Activated T-helper 1 cell treated with anti-CD3 and anti-CD28 coated beads, Interleukin-12 subunit alpha, Interleukin-12 subunit beta, Interleukin-2, Interleukin-4 antibody, amounts not matched to agents 30 ng/mL and 10 ng/mL and 1 ng/mL, durations not matched to agents 14 hours and 24 hours and 36 hours (primary cell): ENCODE measurements around the gene STX1A. TPM values are rescaled to one million over a fixed set of nuclear protein-coding genes. Genes with fewer than 3 reads are reported as not detected.
"Not testable (repeated sequence)": the region's sequence is repeated elsewhere in the genome, so short reads cannot be mapped to it uniquely, and the experiment has no call there.

ENCODE experiments used
- DNase-seq: peaks from one replicate; pipeline ENCODE4 v3.0.0; 2021; ENCODE audit warnings: low spot score
- H3K27ac Mint-ChIP-seq: one replicate; pipeline ENCODE4 v1.8.0; 2021; ENCODE audit warnings: mild to moderate bottlenecking, mixed read lengths
- H3K27me3 Mint-ChIP-seq: one replicate; pipeline ENCODE4 v1.8.0; 2022; ENCODE audit warnings: mild to moderate bottlenecking, moderate library complexity, mixed read lengths; ENCODE audit not compliant: insufficient read depth
- H3K36me3 Mint-ChIP-seq: one replicate; pipeline ENCODE4 v1.8.0; 2021; ENCODE audit warnings: low read depth, mixed read lengths
- H3K4me1 Mint-ChIP-seq: one replicate; pipeline ENCODE4 v1.8.0; 2021; ENCODE audit warnings: low read depth, mixed read lengths
- H3K4me3 Mint-ChIP-seq: one replicate; pipeline ENCODE4 v1.8.0; 2021; ENCODE audit warnings: mild to moderate bottlenecking, moderate library complexity, mixed read lengths
- H3K9me3 Mint-ChIP-seq: one replicate; pipeline ENCODE4 v1.8.0; 2021; ENCODE audit warnings: mixed read lengths
- intact Hi-C: fragments of 100-400 bp; cut with micrococcal nuclease; formaldehyde crosslinking; loops from one replicate; pipeline ENCODE4 v1.15.1; 2024
- total RNA-seq: library from RNA; stranded (reverse); gene quantifications from 2 replicates; pipeline ENCODE4 v1.2.3, GENCODE V29; 2022

The STX1A gene
- total RNA-seq, 1 donor from 2014 or later: 26.7 TPM

DNA sequence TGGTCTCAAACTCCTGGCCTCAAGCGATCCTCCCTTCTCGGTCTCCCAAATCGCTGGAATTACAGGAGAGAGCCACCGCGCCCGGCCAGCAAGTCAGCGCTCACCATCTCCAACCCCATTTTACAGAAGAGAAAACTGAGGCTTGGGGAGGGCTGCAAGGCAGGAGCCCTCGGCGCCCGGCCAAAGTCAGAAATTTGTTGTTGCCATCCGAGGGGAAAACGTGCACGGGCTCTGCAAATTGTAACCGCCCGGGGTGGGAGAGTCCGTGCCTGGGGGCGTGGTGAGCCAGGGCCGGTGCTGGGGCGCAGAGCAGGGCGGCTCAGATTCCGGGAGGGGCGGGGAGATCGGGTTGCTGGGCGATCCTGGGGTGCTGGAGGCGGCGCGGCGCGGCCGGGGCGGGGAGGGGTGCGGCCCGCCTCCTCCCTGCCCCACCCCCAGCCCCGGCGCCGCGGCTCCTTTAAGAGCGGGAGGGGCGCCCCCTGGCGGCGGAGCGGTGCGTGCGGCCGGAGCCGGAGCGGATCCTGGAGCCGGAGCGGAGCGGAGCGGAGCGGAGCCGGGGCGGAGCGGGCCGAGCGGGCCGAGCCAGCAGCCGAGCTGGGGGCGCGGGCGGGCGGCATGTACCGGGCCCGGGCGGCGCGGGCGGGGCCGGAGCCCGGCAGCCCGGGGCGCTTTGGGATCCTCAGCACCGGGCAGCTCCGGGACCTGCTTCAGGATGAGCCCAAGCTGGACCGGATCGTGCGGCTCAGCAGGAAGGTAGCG lies 51.9 kb downstream of the STX1A start, which contains the start of gene VPS37D:
Gene VPS37D (plus strand): TSS at position 488 of the 759 bp plus-strand sequence. CDS start 128 bp downstream, at position 616.
- intact Hi-C loops: loop anchor here (1.0 kb wide), 8 partner anchors 16 to 145 kb away; partner anchors contain the start of genes ABHD11, BAZ1B, BCL7B and BUD23
- H3K27me3 Mint-ChIP-seq: peaks cover 36% of the 10 kb centered on the region
- H3K4me3 Mint-ChIP-seq: peak within 1 kb of the TSS; percentile 78
- DNase-seq: peak; percentile 91
- peaks cover 5% of the 10 kb centered on the region for H3K9me3 Mint-ChIP-seq
- H3K36me3 Mint-ChIP-seq: no peaks in the 10 kb centered on the region
- peaks cover 7% of the 10 kb centered on the region for H3K4me1 Mint-ChIP-seq
- H3K27ac Mint-ChIP-seq: no peak within 1 kb of the TSS

DNA sequence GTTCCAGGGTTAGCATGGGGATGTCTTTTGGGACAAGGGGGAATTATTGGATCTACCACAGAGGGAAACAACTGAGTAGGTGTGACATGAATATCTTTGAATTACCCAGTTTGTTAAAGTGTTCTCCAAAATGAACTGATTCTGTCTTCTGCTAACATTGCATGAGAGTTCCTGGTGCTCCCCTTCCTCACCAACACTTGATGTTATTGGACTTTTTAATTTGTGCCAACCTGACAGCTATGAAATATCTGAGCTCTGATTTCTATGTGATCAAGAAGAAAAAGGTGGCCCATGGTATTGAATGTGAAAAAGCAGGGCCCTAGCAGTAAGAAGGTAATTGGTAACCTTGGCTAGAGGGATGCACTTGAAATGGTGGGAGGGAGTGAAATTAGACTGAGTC lies 56.4 kb downstream of the STX1A start:
- Mint-ChIP-seq H3K27ac (no peak overlapping the region), H3K4me1 (no peaks in the 10 kb centered on the region), H3K4me3 (no peak overlapping the region), H3K36me3 (no peaks in the 10 kb centered on the region), H3K27me3 (peaks cover 24% of the 10 kb centered on the region), H3K9me3 (peaks cover 5% of the 10 kb centered on the region)
- no peak for DNase-seq
- intact Hi-C loops: no loop called here

DNA sequence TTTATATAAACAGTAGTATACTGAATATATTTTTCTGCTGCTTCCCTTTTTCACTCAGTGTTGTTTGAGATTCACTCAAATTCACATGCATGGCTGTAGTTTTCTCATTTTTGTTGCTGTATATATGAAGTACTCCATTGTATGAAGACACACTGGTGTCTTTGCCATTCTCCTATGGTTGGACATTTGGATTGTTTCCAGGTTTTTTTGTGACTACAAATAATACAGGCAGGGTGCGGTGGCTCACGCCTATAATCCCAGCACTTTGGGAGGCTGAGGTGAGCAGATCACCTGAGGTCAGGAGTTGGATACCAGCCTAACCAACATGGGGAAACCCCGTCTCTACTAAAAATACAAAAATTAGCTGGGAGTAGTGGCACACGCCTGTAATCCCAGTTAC lies 58.9 kb downstream of the STX1A start:
- intact Hi-C loops, H3K27ac Mint-ChIP-seq, DNase-seq, H3K4me1 Mint-ChIP-seq, H3K36me3 Mint-ChIP-seq, H3K9me3 Mint-ChIP-seq, H3K4me3 Mint-ChIP-seq: not testable (repeated sequence)
- peaks cover 20% of the 10 kb centered on the region for H3K27me3 Mint-ChIP-seq

DNA sequence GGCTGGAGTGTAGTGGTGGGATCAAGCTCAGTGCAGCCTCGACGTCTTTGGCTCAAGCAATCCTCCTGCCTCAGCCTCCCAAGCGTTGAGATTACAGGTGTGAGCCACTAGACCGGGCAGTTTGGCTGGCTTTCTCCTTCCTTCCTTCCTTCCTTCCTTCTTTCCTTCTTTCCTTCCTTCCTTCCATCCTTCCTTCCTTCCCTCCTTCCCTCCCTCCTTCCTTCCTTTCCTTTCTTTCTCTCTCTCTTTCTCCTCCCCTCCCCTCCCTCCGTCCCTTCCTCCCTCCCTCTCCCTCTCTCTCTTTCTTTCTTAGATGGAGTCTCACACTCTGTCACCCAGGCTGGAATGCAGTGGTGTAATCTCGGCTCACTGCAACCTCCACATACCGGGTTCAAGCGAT lies 59.5 kb downstream of the STX1A start:
- Mint-ChIP-seq H3K27me3 (peaks cover 18% of the 10 kb centered on the region), H3K9me3 (peaks cover 5% of the 10 kb centered on the region), H3K36me3 (no peaks in the 10 kb centered on the region), H3K27ac (no peak overlapping the region), H3K4me1 (no peaks in the 10 kb centered on the region), H3K4me3 (no peak overlapping the region)
- intact Hi-C loops: no loop called here
- DNase-seq: no peak

DNA sequence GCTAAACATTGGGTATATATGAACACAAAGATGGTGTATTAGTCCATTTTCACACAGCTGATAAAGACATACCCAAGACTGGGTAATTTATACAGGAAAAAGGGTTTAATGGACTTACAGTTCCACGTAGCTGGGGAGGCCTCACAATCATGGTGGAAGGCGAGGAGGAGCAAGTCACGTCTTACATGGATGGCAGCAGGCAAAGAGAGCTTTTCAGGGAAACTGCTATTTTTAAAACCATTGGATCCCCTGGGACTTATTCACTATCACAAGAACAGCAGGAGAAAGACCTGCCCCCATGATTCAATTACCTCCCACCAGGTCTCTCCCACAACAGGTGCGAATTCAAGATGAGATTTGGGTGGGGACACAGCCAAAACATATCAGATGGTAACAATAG lies 64.2 kb downstream of the STX1A start:
- intact Hi-C loops, H3K36me3 Mint-ChIP-seq, DNase-seq, H3K4me1 Mint-ChIP-seq, H3K27ac Mint-ChIP-seq, H3K4me3 Mint-ChIP-seq, H3K9me3 Mint-ChIP-seq: not testable (repeated sequence)
- H3K27me3 Mint-ChIP-seq: peaks cover 11% of the 10 kb centered on the region

DNA sequence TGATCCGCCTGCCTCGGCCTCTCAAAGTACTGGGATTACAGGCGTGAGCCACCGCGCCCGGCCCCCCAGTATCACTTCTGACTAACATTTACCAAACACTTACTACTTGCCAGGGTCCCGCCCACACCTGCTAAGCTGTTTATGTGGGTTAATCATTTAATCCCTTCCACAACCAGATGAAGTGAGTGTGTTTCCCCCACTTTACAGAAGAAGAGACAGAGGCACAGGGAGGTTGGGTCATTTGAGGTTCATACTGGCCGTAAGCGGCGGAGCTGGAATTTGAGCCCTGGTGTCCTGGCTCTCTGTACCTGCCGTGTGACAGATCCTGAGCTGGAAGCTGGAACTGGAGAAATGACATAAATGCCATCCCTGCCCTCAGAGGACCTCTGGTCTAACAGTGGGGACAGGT lies 66.9 kb downstream of the STX1A start:
- H3K4me3 Mint-ChIP-seq: no peak overlapping the region
- intact Hi-C loops: no loop called here
- no peaks in the 10 kb centered on the region for H3K4me1 Mint-ChIP-seq
- peaks cover 27% of the 10 kb centered on the region for H3K27me3 Mint-ChIP-seq
- no peaks in the 10 kb centered on the region for H3K9me3 Mint-ChIP-seq
- no peak overlapping the region for H3K27ac Mint-ChIP-seq
- DNase-seq: no peak
- no peaks in the 10 kb centered on the region for H3K36me3 Mint-ChIP-seq

DNA sequence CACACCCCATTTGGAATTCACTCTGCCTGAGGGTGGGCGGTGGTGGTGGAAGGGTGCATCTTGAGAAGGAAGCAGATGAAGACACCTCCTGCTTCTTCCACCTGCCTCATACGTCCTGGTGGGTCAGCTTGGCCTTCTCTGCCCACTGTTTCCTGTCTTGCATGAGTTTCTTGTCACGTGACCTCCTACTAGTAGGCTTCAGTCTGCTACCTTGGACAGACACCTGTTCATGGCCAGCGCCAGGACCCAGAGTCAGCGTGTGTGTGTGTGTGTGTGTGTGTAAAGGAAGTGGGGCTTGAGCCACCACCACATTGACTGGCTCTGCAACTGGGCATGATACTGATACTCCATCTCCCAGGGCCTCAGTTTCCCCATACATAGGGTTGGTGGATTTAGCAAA lies 68.9 kb downstream of the STX1A start:
- DNase-seq: no peak
- no peaks in the 10 kb centered on the region for H3K4me1 Mint-ChIP-seq
- no peaks in the 10 kb centered on the region for H3K36me3 Mint-ChIP-seq
- no peaks in the 10 kb centered on the region for H3K9me3 Mint-ChIP-seq
- intact Hi-C loops: no loop called here
- no peak overlapping the region for H3K4me3 Mint-ChIP-seq
- H3K27ac Mint-ChIP-seq: no peak overlapping the region
- peaks cover 44% of the 10 kb centered on the region for H3K27me3 Mint-ChIP-seq

DNA sequence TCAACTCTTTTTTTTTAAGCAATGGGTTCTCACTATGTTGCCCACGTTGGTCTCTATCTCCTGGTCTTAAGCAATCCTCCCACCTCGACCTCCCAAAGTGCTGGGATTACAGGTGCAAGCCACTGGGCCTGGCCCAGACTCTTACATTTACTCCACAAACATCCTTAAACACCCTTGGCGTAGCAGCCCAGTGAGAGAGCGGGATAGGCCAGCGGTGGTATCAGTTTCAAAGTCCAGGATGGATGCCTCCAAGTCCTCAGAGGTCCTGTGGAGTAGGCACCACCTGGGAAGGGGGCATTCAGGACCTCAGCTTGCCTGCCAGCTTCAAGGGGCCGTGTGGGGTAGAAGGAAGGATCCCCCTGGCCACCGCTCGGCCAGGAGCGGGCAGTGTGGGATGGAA lies 69.9 kb downstream of the STX1A start:
- Mint-ChIP-seq H3K36me3 (no peaks in the 10 kb centered on the region), H3K4me1 (no peaks in the 10 kb centered on the region), H3K4me3 (no peak overlapping the region), H3K27me3 (peaks cover 48% of the 10 kb centered on the region), H3K27ac (no peak overlapping the region), H3K9me3 (no peaks in the 10 kb centered on the region)
- intact Hi-C loops: no loop called here
- no peak for DNase-seq

Other genes starting within 250 kb of the STX1A start
- gene BAZ1B, start 197.4 kb downstream of the STX1A start, total RNA-seq: 110 and 111 TPM in 2 replicates
- 80.6 and 86.0 TPM in 2 replicates for gene BCL7B, start 162.0 kb downstream of the STX1A start, total RNA-seq
- 46.5 and 48.2 TPM in 2 replicates for gene TBL2, start 141.1 kb downstream of the STX1A start, total RNA-seq
- gene MLXIPL, start 95.1 kb downstream of the STX1A start, total RNA-seq: not detected in 2 replicates
- gene VPS37D, start 51.8 kb downstream of the STX1A start, total RNA-seq: 0.18 and 0.34 TPM in 2 replicates
- gene DNAJC30, start 36.2 kb downstream of the STX1A start, total RNA-seq: 11.2 and 11.6 TPM in 2 replicates
- gene BUD23, start 36.1 kb downstream of the STX1A start, total RNA-seq: 128 and 138 TPM in 2 replicates
- 18.9 and 24.3 TPM in 2 replicates for gene ABHD11, start 19.1 kb upstream of the STX1A start, total RNA-seq
- not detected in 2 replicates for gene CLDN3, start 50.6 kb upstream of the STX1A start, total RNA-seq
- gene CLDN4, start 111.3 kb upstream of the STX1A start, total RNA-seq: not detected in 2 replicates
- 1.2 and 1.8 TPM in 2 replicates for gene METTL27, start 122.8 kb upstream of the STX1A start, total RNA-seq
- not detected in 2 replicates for gene TMEM270, start 141.5 kb upstream of the STX1A start, total RNA-seq